ENCODE results near the gene WBP11. TPM values are rescaled to one million over a fixed set of nuclear protein-coding genes. Genes with fewer than 3 reads are reported as not detected.

Gene WBP11
- total RNA-seq, 3 donors from 2014 or later: 38.4 to 53.7 (median 48.3) TPM

GRCh38 chr12:14782756-14783155 is 20.5 kb downstream of the WBP11 start:
- no peaks in the 10 kb centered on the region for H3K9me3 ChIP-seq
- H3K4me3 ChIP-seq: no peak overlapping the region
- H3K4me1 ChIP-seq (ENCODE audit: low read depth): no peaks in the 10 kb centered on the region
- TF ChIP-seq, protein P1, sequence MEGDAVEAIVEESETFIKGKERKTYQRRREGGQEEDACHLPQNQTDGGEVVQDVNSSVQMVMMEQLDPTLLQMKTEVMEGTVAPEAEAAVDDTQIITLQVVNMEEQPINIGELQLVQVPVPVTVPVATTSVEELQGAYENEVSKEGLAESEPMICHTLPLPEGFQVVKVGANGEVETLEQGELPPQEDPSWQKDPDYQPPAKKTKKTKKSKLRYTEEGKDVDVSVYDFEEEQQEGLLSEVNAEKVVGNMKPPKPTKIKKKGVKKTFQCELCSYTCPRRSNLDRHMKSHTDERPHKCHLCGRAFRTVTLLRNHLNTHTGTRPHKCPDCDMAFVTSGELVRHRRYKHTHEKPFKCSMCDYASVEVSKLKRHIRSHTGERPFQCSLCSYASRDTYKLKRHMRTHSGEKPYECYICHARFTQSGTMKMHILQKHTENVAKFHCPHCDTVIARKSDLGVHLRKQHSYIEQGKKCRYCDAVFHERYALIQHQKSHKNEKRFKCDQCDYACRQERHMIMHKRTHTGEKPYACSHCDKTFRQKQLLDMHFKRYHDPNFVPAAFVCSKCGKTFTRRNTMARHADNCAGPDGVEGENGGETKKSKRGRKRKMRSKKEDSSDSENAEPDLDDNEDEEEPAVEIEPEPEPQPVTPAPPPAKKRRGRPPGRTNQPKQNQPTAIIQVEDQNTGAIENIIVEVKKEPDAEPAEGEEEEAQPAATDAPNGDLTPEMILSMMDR (IDR thresholded peaks at IDR 0.05): no peak
- peaks cover 6% of the 10 kb centered on the region for H3K36me3 ChIP-seq (ENCODE audit: low read depth)
- intact Hi-C loops (cut with DNase I, micrococcal nuclease): no loop called here
- no peak for ATAC-seq
- DNase-seq: no peak

DNA sequence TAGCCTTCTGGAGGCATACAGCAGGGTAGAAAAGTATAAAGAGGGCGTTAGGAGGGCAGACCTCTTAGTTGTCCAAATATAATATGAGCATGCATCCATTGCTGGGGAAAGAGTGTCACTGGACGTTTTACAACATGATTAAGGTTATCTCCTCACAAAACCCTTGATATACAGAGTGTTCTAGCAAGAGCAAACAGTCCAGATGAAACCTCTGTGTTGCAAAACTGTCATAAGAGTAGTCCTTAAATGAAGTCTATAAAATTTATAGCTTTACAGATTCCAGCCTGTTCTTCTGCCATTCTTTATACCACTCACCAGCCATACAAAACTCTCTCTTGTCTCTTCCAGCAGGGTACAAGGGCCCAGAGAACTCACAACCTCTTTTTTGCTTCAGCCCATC is 21.7 kb downstream of the WBP11 start:
- H3K4me1 ChIP-seq (ENCODE audit: low read depth): peaks cover 11% of the 10 kb centered on the region
- no peak overlapping the region for H3K4me3 ChIP-seq
- TF ChIP-seq, protein P1 (IDR thresholded peaks at IDR 0.05): no peak
- no peaks in the 10 kb centered on the region for H3K36me3 ChIP-seq (ENCODE audit: low read depth)
- DNase-seq: no peak
- intact Hi-C loops (cut with DNase I, micrococcal nuclease): no loop called here
- no peaks in the 10 kb centered on the region for H3K9me3 ChIP-seq
- peak; percentile 70 for ATAC-seq

GRCh38 chr12:14780859-14781258 is 22.4 kb downstream of the WBP11 start:
- intact Hi-C loops (cut with DNase I, micrococcal nuclease): no loop called here
- no peak for ATAC-seq
- no peaks in the 10 kb centered on the region for H3K36me3 ChIP-seq (ENCODE audit: low read depth)

DNA sequence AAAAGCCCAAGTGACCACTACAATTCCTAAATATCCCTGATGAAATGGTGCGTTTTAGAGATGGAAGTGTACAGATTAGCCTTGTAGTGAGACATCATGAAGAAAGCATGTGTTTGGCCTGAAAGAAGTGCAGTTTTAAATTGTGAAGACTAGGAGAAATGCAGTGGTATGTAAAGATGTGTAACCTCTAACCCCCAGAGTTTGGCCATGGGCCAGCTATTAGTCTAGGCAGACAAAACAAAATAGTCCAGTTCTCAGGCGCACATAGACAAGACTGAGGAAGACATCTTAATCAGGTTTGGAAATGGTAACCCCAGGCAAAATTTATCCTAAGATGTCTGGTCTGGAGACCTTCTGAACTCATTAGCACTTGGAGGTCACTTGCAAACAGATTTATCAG is 23.4 kb downstream of the WBP11 start:
- DNase-seq (no peak), ATAC-seq (no peak)
- intact Hi-C loops (cut with DNase I, micrococcal nuclease): no loop called here
- Histone ChIP-seq H3K9me3 (no peaks in the 10 kb centered on the region), H3K36me3 (ENCODE audit: low read depth) (no peaks in the 10 kb centered on the region), H3K4me3 (no peak overlapping the region), H3K4me1 (ENCODE audit: low read depth) (peaks cover 19% of the 10 kb centered on the region)
- TF ChIP-seq, protein P1 (IDR thresholded peaks at IDR 0.05): no peak

More at GRCh38 chr12:14780859-14781258, 22.4 kb downstream of the WBP11 start:
- no peak for DNase-seq
- peaks cover 15% of the 10 kb centered on the region for H3K4me1 ChIP-seq (ENCODE audit: low read depth)
- TF ChIP-seq, protein P1 (IDR thresholded peaks at IDR 0.05): no peak
- no peak overlapping the region for H3K4me3 ChIP-seq
- no peaks in the 10 kb centered on the region for H3K9me3 ChIP-seq

DNA sequence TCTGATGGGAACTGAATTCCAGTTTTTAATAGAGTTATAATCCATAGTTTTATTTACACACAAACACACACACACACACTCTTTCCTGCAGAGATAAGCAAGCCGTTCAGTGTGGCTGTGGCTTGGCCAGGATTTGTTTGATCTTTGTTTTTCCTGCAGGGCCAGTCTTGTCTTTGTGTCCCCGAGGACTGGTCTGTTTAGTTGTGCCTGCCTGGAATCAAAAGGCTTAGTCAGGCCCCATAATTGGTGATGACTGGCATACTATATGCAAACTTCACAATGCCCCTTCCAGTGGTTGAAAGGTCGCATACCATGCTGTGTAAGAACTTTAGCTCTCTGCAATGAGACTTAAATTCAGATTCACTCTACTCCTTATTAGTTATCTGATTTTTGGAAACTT is 26.0 kb downstream of the WBP11 start:
- peaks cover 19% of the 10 kb centered on the region for H3K4me1 ChIP-seq (ENCODE audit: low read depth)
- intact Hi-C loops (cut with DNase I, micrococcal nuclease): no loop called here
- no peaks in the 10 kb centered on the region for H3K36me3 ChIP-seq (ENCODE audit: low read depth)
- peaks cover 2% of the 10 kb centered on the region for H3K9me3 ChIP-seq
- no peak overlapping the region for H3K4me3 ChIP-seq
- TF ChIP-seq, protein P1 (IDR thresholded peaks at IDR 0.05): no peak
- DNase-seq (peak in 2 of 3 donors; percentile 43 to 58), ATAC-seq (peak; percentile 42)
